HG03342 (cell line): ENCODE measurements around the gene ATXN7L3B.

Experiments
- ATAC-seq: cut with Tn5 transposase; IDR thresholded peaks from one replicate; pipeline ENCODE4 v1.9.1; 2021; ENCODE audit warnings: mild to moderate bottlenecking, moderate library complexity; ENCODE audit not compliant: unreplicated experiment

ATXN7L3B gene

GRCh38 chr12:74547249-74547648, 9.6 kb downstream of the ATXN7L3B start:
- no peak for ATAC-seq

- ATAC-seq = no peak
Measured at GRCh38 chr12:74551291-74551690, 13.7 kb downstream of the ATXN7L3B start.

GRCh38 chr12:74552201-74552600, 14.6 kb downstream of the ATXN7L3B start:
- ATAC-seq = peak; percentile 65

- no peak for ATAC-seq
Measured at GRCh38 chr12:74559728-74560127, 22.1 kb downstream of the ATXN7L3B start.

- ATAC-seq = peak; percentile 70
Measured at GRCh38 chr12:74563927-74564326, 26.3 kb downstream of the ATXN7L3B start.

GRCh38 chr12:74578486-74578885, 40.9 kb downstream of the ATXN7L3B start:
- no peak for ATAC-seq

GRCh38 chr12:74579446-74579845, 41.8 kb downstream of the ATXN7L3B start:
- ATAC-seq = no peak

GRCh38 chr12:74579981-74580380, 42.3 kb downstream of the ATXN7L3B start:
- no peak for ATAC-seq

- no peak for ATAC-seq
Measured at GRCh38 chr12:74581439-74581838, 43.8 kb downstream of the ATXN7L3B start.

- no peak for ATAC-seq
Measured at GRCh38 chr12:74584483-74585062, 46.9 kb downstream of the ATXN7L3B start.

GRCh38 chr12:74586251-74586650, 48.6 kb downstream of the ATXN7L3B start:
- ATAC-seq = no peak
